NT2/D1 (cell line): ENCODE results near the gene MED13.
A peak's percentile ranks its signal among the peaks of the same experiment; 100 is the strongest.

Experiments
- DNase-seq: peaks from one replicate; pipeline ENCODE4 v3.0.0-alpha.2; 2011; ENCODE audit warnings: low read depth, low spot score
- H3K27me3 ChIP-seq: 2 replicates; pipeline ENCODE4 v1.6.0; 2011; ENCODE audit warnings: mild to moderate bottlenecking; ENCODE audit not compliant: insufficient read length, insufficient read depth
- H3K36me3 ChIP-seq: 2 replicates; pipeline ENCODE4 v1.6.1; 2011; ENCODE audit warnings: mild to moderate bottlenecking, low read length, mixed read lengths; ENCODE audit not compliant: insufficient read depth, insufficient read length
- H3K4me1 ChIP-seq: 2 replicates; pipeline ENCODE4 v1.5.1; 2011; ENCODE audit not compliant: insufficient read depth, insufficient read length
- H3K4me3 ChIP-seq: 2 replicates; pipeline ENCODE4 v1.5.1; 2011; ENCODE audit warnings: low read depth; ENCODE audit not compliant: insufficient read length
- H3K9ac ChIP-seq: 2 replicates; pipeline ENCODE4 v1.6.0; 2011; ENCODE audit warnings: low read depth; ENCODE audit not compliant: insufficient read length
- H3K9me3 ChIP-seq: 2 replicates; pipeline ENCODE4 v1.5.1; 2011; ENCODE audit warnings: mild to moderate bottlenecking, low read length; ENCODE audit not compliant: insufficient read depth
- SUZ12 ChIP-seq: IDR thresholded peaks from 2 replicates; pipeline ENCODE4 v1.6.1; 2011; ENCODE audit not compliant: insufficient read length, insufficient read depth; ENCODE audit errors: extremely low read depth
- YY1 ChIP-seq: IDR thresholded peaks from 2 replicates; pipeline ENCODE4 v1.6.1; 2011; ENCODE audit not compliant: insufficient read length, insufficient read depth
- ZNF274 ChIP-seq: IDR thresholded peaks from 2 replicates; pipeline ENCODE4 v1.6.1; 2011; ENCODE audit warnings: mild to moderate bottlenecking, low read depth, low read length

MED13 gene

GRCh38 chr17:62033317-62033716 is 31.8 kb downstream of the MED13 start:
- no peaks in the 10 kb centered on the region for H3K9me3 ChIP-seq
- no peak for DNase-seq
- H3K4me1 ChIP-seq = peaks cover 4% of the 10 kb centered on the region
- H3K27me3 ChIP-seq = no peaks in the 10 kb centered on the region
- H3K9ac ChIP-seq = no peak overlapping the region
- no peak overlapping the region for H3K4me3 ChIP-seq
- TF ChIP-seq ZNF274 (no peak), SUZ12 (no peak), YY1 (no peak)
- peaks cover 76% of the 10 kb centered on the region for H3K36me3 ChIP-seq

GRCh38 chr17:62032480-62032879 is 32.6 kb downstream of the MED13 start:
- no peak overlapping the region for H3K9ac ChIP-seq
- H3K36me3 ChIP-seq = peaks cover 81% of the 10 kb centered on the region
- DNase-seq = no peak
- H3K4me3 ChIP-seq = no peak overlapping the region
- peaks cover 4% of the 10 kb centered on the region for H3K4me1 ChIP-seq
- TF ChIP-seq SUZ12 (no peak), ZNF274 (no peak), YY1 (no peak)
- H3K9me3 ChIP-seq = no peaks in the 10 kb centered on the region
- no peaks in the 10 kb centered on the region for H3K27me3 ChIP-seq

GRCh38 chr17:62030264-62030663 is 34.8 kb downstream of the MED13 start:
- TF ChIP-seq YY1 (no peak), SUZ12 (no peak), ZNF274 (no peak)
- Histone ChIP-seq H3K4me3 (no peak overlapping the region), H3K27me3 (no peaks in the 10 kb centered on the region), H3K9me3 (no peaks in the 10 kb centered on the region), H3K36me3 (peaks cover 95% of the 10 kb centered on the region), H3K9ac (peak overlapping the region; percentile 27), H3K4me1 (peaks cover 4% of the 10 kb centered on the region)
- no peak for DNase-seq

- H3K36me3 ChIP-seq = peaks cover 84% of the 10 kb centered on the region
- no peak for DNase-seq
Observed at GRCh38 chr17:62024866-62025265, 40.2 kb downstream of the MED13 start.

GRCh38 chr17:62017912-62018311 is 47.2 kb downstream of the MED13 start:
- H3K9ac ChIP-seq = no peak overlapping the region
- H3K27me3 ChIP-seq = no peaks in the 10 kb centered on the region
- no peak for TF ChIP-seq YY1
- no peaks in the 10 kb centered on the region for H3K4me1 ChIP-seq
- peaks cover 12% of the 10 kb centered on the region for H3K9me3 ChIP-seq
- no peak overlapping the region for H3K4me3 ChIP-seq
- no peak for DNase-seq
- peaks cover 65% of the 10 kb centered on the region for H3K36me3 ChIP-seq

More at GRCh38 chr17:62024866-62025265, 40.2 kb downstream of the MED13 start:
- no peak overlapping the region for H3K9ac ChIP-seq
- no peaks in the 10 kb centered on the region for H3K4me1 ChIP-seq
- TF ChIP-seq SUZ12 (no peak), ZNF274 (no peak), YY1 (no peak)
- no peak overlapping the region for H3K4me3 ChIP-seq
- peaks cover 16% of the 10 kb centered on the region for H3K9me3 ChIP-seq
- no peaks in the 10 kb centered on the region for H3K27me3 ChIP-seq

- Histone ChIP-seq H3K4me3 (no peak overlapping the region), H3K27me3 (no peaks in the 10 kb centered on the region), H3K36me3 (peaks cover 64% of the 10 kb centered on the region), H3K9ac (no peak overlapping the region), H3K4me1 (no peaks in the 10 kb centered on the region), H3K9me3 (peaks cover 9% of the 10 kb centered on the region; the same call in 1 of the 2 replicates)
- no peak for DNase-seq
- no peak for TF ChIP-seq SUZ12
- no peak for TF ChIP-seq ZNF274
- no peak for TF ChIP-seq YY1
Observed at GRCh38 chr17:62017496-62017895, 47.6 kb downstream of the MED13 start.

- Histone ChIP-seq H3K4me1 (no peaks in the 10 kb centered on the region), H3K27me3 (no peaks in the 10 kb centered on the region), H3K9me3 (no peaks in the 10 kb centered on the region), H3K9ac (no peak overlapping the region), H3K4me3 (no peak overlapping the region), H3K36me3 (peaks cover 72% of the 10 kb centered on the region)
- DNase-seq = no peak
- TF ChIP-seq YY1 = no peak
- no peak for TF ChIP-seq SUZ12
- no peak for TF ChIP-seq ZNF274
Observed at GRCh38 chr17:62014526-62014925, 50.6 kb downstream of the MED13 start.

GRCh38 chr17:62009220-62009619 is 55.9 kb downstream of the MED13 start:
- Histone ChIP-seq H3K27me3 (no peaks in the 10 kb centered on the region), H3K36me3 (peaks cover 74% of the 10 kb centered on the region), H3K4me3 (no peak overlapping the region), H3K4me1 (no peaks in the 10 kb centered on the region), H3K9ac (no peak overlapping the region), H3K9me3 (no peaks in the 10 kb centered on the region)
- no peak for DNase-seq
- TF ChIP-seq YY1 (no peak), SUZ12 (no peak), ZNF274 (no peak)
